GM18526 (cell line): ENCODE data around the gene MYCBP.
A peak's percentile ranks its signal among the peaks of the same experiment; 100 is the strongest.

Experiments
- POLR2A ChIP-seq: IDR thresholded peaks from 3 replicates; pipeline ENCODE4 v1.6.1; 2011; ENCODE audit not compliant: insufficient read length; ENCODE audit errors: extremely low read depth

The MYCBP gene

GRCh38 chr1:38885092-38885491 is 11.9 kb upstream of the MYCBP start:
- no peak for TF ChIP-seq POLR2A

- no peak for TF ChIP-seq POLR2A
Observed at GRCh38 chr1:38881487-38881886, 8.3 kb upstream of the MYCBP start, which contains the start of gene GJA9. Gene GJA9, minus strand, starts transcription at chr1:38881587. Its CDS starts 5,489 bp downstream, at chr1:38876098.

- no peak for TF ChIP-seq POLR2A
Observed at GRCh38 chr1:38875811-38876210, 2.7 kb upstream of the MYCBP start.

GRCh38 chr1:38872401-38873026 is 634 bp downstream of the MYCBP start:
- no peak for TF ChIP-seq POLR2A

- TF ChIP-seq POLR2A: no peak
Observed at GRCh38 chr1:38870996-38871395, 2.2 kb downstream of the MYCBP start.

DNA sequence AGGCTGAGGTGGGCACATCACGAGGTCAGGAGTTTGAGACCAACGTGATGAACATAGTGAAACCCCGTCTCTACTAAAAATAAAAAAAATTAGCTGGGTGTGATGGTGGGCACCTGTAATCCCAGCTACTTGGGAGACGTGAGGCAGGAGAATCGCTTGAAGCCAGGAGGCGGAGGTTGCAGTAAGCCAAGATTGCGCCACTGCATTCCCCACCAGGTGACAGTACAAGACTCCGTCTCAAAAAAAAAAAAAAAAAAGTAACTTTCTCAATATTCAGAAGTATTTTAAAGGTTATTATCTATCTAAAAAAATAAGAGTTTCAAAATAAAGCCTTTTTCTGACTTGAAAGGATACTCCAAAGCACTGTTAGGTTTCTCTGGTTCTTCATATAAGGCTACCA is 5.9 kb downstream of the MYCBP start:
- no peak for TF ChIP-seq POLR2A

DNA sequence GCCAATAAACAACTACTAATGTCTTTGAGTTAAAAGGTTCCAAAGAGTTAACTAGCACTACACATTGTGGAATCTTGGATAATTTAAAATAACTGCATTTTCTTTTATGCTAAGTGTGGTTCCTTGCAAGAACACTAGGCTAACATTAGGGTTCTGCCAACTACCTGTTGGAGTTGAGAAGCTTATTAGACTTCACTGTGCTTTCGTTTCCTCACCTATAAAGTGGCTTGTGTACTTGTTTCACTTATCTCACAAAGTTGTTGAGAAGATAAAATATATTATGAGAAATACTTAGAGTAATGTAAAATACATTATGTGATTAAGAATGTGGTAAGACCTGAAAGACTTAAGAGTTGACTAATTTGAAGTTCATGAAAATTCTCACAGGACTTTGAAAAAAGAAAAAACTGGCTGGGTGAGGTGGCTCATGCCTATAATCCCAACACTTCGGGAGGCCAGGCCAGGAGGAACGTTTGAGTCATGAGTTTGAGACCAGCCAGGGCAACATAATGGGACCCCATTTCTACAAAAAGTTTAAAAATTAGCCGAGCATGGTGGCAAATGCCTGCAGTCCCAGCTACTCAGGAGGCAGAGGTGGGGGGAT is 7.9 kb downstream of the MYCBP start:
- no peak for TF ChIP-seq POLR2A

DNA sequence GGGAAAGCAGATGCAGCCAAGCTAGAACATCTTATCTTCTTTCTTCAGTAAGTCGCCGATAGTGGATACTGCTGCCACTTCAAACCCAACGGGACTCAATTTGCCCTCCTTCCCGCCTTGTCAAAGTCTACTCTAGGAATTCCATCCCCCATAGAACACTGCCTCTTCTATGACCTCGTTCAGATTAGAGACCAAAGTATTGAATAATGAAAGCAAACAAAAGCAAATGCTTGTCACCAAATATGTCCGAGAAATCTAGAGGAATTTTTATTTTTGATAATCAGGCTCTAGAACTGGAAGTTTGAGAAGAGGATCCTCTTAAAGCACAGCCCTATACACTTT is 12.7 kb downstream of the MYCBP start:
- no peak for TF ChIP-seq POLR2A

GRCh38 chr1:38859561-38860453 is 13.3 kb downstream of the MYCBP start, which contains the start of gene RRAGC:
Gene RRAGC, minus strand, starts transcription at chr1:38859772. Its CDS starts 126 bp downstream, at chr1:38859646.
- peak; percentile 64 for TF ChIP-seq POLR2A

DNA sequence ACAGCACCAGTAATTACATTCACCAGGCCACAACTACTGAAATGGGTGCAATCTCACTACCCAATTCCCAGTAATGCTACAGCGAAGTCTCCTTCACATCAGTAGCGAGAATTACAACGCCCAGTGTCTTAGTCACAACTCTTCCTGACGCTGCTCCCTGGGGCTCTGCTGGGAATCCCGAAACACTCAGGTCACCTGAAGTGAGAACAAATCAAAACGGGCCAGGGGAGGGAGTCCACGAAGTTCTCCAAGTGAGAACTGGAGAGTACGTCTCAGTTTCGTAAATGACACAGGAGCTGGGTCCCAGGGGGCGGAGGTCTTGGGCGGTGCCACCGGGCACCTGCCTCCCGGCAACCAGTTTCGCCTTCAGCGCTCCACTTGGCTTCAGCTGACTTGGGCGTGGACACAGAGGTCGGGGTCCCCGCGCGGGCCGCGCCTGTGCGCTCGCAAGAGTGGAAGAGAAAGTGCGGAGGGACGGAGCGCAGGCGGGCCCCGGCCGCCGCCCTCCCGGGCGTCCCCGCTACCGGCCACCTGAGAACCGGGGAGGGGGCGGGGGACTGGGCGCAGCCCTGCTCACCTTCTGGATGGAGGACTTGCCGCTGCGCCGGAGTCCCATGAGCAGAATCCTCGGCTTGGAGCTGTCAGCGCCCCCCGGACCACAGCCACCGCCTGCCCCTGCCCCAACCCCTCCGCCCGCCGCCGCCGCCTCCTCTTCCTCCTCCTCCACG is 14.2 kb downstream of the MYCBP start:
- no peak for TF ChIP-seq POLR2A

- no peak for TF ChIP-seq POLR2A
Observed at GRCh38 chr1:38852780-38853179, 20.4 kb downstream of the MYCBP start.

GRCh38 chr1:38848071-38848470 is 25.1 kb downstream of the MYCBP start:
- TF ChIP-seq POLR2A: no peak

- no peak for TF ChIP-seq POLR2A
Observed at GRCh38 chr1:38846210-38846609, 26.9 kb downstream of the MYCBP start.

GRCh38 chr1:38840281-38840680 is 32.9 kb downstream of the MYCBP start:
- no peak for TF ChIP-seq POLR2A

GRCh38 chr1:38839363-38839762 is 33.8 kb downstream of the MYCBP start:
- TF ChIP-seq POLR2A: no peak

DNA sequence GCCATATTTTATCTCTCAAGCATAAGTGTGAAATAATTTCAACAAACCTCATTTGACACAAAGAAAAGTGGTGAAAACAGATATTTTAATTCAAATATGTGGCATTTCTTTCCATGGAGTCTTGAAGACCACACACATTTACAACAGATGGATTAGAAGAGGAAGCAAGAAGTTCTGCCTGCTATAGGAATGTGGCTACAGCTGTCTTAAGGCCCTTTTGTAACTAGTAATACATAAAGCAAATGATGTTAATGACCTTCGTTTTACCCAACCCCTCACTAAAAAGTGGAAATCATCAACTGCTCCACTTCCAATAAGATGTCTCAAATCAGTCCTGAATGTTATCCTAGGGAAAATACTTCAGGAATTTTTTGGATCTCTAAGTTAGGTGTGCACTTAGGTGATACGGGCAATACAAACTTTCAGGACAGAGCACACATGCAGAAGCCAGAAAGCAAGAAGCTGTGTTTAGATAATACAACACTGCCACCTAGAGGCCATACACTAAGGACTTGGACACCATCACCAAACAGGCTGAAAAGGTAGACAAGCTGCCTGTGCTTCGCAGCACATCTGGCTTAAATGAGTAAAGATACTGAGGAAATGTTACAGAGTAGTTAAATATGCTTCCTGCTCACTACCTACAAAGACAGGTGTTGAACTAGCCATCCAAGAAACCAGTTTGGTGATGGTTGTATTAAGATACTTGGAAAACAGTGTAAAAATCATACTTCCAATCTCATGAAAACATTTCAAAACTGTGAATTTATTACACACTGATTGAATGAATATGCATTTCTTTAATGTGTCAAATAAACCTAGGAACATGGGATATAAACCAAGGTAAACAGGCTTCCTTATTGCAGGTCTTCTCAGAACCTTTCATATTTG is 38.0 kb downstream of the MYCBP start:
- no peak for TF ChIP-seq POLR2A
